ENCODE data around the gene RIMS1. TPM values are rescaled to one million over a fixed set of nuclear protein-coding genes. Genes with fewer than 3 reads are reported as not detected.

RIMS1 gene
- total RNA-seq, 1 donor from 2014 or later: under 0.01 TPM

- H3K36me3 ChIP-seq (ENCODE audit: control insufficient read depth, insufficient read depth, low read length): no peaks in the 10 kb centered on the region
- DNase-seq (ENCODE audit: low read depth) (peak; percentile 1), FAIRE-seq (no peak)
- H3K27me3 ChIP-seq (ENCODE audit: control insufficient read depth, insufficient read depth, low read length): no peaks in the 10 kb centered on the region
- H3K4me3 ChIP-seq (ENCODE audit: low read depth, low read length): no peak overlapping the region
- TF ChIP-seq CTCF (IDR thresholded peaks at IDR 0.05; ENCODE audit: insufficient read depth, low read length, severe bottlenecking): no peak
These were observed 216.2 kb downstream of the RIMS1 start for GRCh38 chr6:72102561-72102960.

- FAIRE-seq (no peak), DNase-seq (ENCODE audit: low read depth) (no peak)
- H3K36me3 ChIP-seq (ENCODE audit: control insufficient read depth, insufficient read depth, low read length): no peaks in the 10 kb centered on the region
- no peak overlapping the region for H3K4me3 ChIP-seq (ENCODE audit: low read depth, low read length)
- H3K27me3 ChIP-seq (ENCODE audit: control insufficient read depth, insufficient read depth, low read length): no peaks in the 10 kb centered on the region
- no peak for TF ChIP-seq CTCF (IDR thresholded peaks at IDR 0.05; ENCODE audit: insufficient read depth, low read length, severe bottlenecking)
These were observed 225.3 kb downstream of the RIMS1 start for GRCh38 chr6:72111611-72112010.

- no peak for FAIRE-seq
- H3K4me3 ChIP-seq (ENCODE audit: low read depth, low read length): no peak overlapping the region
- DNase-seq (ENCODE audit: low read depth): no peak
- no peaks in the 10 kb centered on the region for H3K36me3 ChIP-seq (ENCODE audit: control insufficient read depth, insufficient read depth, low read length)
- no peaks in the 10 kb centered on the region for H3K27me3 ChIP-seq (ENCODE audit: control insufficient read depth, insufficient read depth, low read length)
- TF ChIP-seq CTCF (IDR thresholded peaks at IDR 0.05; ENCODE audit: insufficient read depth, low read length, severe bottlenecking): no peak
These were observed 244.0 kb downstream of the RIMS1 start for GRCh38 chr6:72130327-72130726.

GRCh38 chr6:72132427-72132826 is 246.1 kb downstream of the RIMS1 start:
- DNase-seq (ENCODE audit: low read depth) (peak; percentile 76), FAIRE-seq (no peak)
- no peak overlapping the region for H3K4me3 ChIP-seq (ENCODE audit: low read depth, low read length)
- no peaks in the 10 kb centered on the region for H3K36me3 ChIP-seq (ENCODE audit: control insufficient read depth, insufficient read depth, low read length)
- no peak for TF ChIP-seq CTCF (IDR thresholded peaks at IDR 0.05; ENCODE audit: insufficient read depth, low read length, severe bottlenecking)
- H3K27me3 ChIP-seq (ENCODE audit: control insufficient read depth, insufficient read depth, low read length): no peaks in the 10 kb centered on the region

GRCh38 chr6:72132851-72133250 is 246.5 kb downstream of the RIMS1 start:
- no peak for TF ChIP-seq CTCF (IDR thresholded peaks at IDR 0.05; ENCODE audit: insufficient read depth, low read length, severe bottlenecking)
- no peaks in the 10 kb centered on the region for H3K36me3 ChIP-seq (ENCODE audit: control insufficient read depth, insufficient read depth, low read length)
- H3K27me3 ChIP-seq (ENCODE audit: control insufficient read depth, insufficient read depth, low read length): no peaks in the 10 kb centered on the region
- DNase-seq (ENCODE audit: low read depth): peak; percentile 70
- no peak for FAIRE-seq
- no peak overlapping the region for H3K4me3 ChIP-seq (ENCODE audit: low read depth, low read length)

GRCh38 chr6:72133324-72133723 is 247.0 kb downstream of the RIMS1 start:
- TF ChIP-seq CTCF (IDR thresholded peaks at IDR 0.05; ENCODE audit: insufficient read depth, low read length, severe bottlenecking): no peak
- FAIRE-seq (no peak), DNase-seq (ENCODE audit: low read depth) (no peak)
- Histone ChIP-seq H3K36me3 (ENCODE audit: control insufficient read depth, insufficient read depth, low read length) (no peaks in the 10 kb centered on the region), H3K4me3 (ENCODE audit: low read depth, low read length) (no peak overlapping the region), H3K27me3 (ENCODE audit: control insufficient read depth, insufficient read depth, low read length) (no peaks in the 10 kb centered on the region)
